Mammary epithelial cell (primary cell): Measurements from ENCODE around the gene SUSD6.

Experiments used
- CTCF ChIP-seq, 2 donors: IDR thresholded peaks in 1 of 2; conservative IDR thresholded peaks in 1 of 2; 2 replicates each; pipeline ENCODE4 v1.5.1; 2011 to 2012; ENCODE audit warnings: inconsistent platforms in 2 of 2, low read length in 2 of 2, mild to moderate bottlenecking in 2 of 2, control low read depth in 1 of 2, low read depth in 1 of 2; ENCODE audit not compliant: insufficient read depth in 1 of 2; ENCODE audit errors: extremely low read depth in 1 of 2
- EZH2 ChIP-seq: IDR thresholded peaks from 2 replicates; pipeline ENCODE4 v1.6.1; 2012; ENCODE audit warnings: low read length, inconsistent platforms, borderline replicate concordance

GRCh38 chr14:69573205-69573830 is 38.1 kb upstream of the SUSD6 start:
- no peak for TF ChIP-seq CTCF (conservative IDR thresholded peaks at IDR 0.05 in 1 of 2, IDR thresholded peaks at IDR 0.05 in 1 of 2; ENCODE audit: extremely low read depth in 1 of 2, insufficient read depth in 1 of 2, low read depth in 1 of 2, low read length in 2 of 2)
- TF ChIP-seq EZH2 = no peak
